ENCODE measurements around the gene VPS13D.

DNA sequence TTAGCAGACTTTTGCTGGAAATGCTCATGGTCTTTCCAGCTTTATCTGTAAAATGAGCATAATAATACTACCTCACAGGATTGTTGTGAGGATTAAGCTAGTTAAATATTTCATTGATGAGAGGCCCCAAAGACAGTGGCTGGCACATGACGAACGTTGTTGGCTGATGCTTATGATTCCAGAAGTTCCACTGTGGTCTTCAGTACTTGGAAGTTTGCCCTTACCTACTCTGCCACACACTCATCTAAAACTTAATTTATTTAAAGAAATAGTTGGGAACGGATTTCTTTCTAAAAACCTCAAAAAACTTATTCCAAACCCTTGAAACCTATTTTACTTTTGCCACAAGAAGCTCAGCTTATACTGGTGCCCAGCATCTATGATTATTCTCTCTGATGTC is 217.5 kb downstream of the VPS13D start:
- no peak for TF ChIP-seq RORB (CRISPR knock-in tag; IDR thresholded peaks at IDR 0.05)
- TF ChIP-seq FOXP1 (CRISPR knock-in tag; IDR thresholded peaks at IDR 0.05; ENCODE audit: borderline replicate concordance) = no peak
- TF ChIP-seq, protein P1, sequence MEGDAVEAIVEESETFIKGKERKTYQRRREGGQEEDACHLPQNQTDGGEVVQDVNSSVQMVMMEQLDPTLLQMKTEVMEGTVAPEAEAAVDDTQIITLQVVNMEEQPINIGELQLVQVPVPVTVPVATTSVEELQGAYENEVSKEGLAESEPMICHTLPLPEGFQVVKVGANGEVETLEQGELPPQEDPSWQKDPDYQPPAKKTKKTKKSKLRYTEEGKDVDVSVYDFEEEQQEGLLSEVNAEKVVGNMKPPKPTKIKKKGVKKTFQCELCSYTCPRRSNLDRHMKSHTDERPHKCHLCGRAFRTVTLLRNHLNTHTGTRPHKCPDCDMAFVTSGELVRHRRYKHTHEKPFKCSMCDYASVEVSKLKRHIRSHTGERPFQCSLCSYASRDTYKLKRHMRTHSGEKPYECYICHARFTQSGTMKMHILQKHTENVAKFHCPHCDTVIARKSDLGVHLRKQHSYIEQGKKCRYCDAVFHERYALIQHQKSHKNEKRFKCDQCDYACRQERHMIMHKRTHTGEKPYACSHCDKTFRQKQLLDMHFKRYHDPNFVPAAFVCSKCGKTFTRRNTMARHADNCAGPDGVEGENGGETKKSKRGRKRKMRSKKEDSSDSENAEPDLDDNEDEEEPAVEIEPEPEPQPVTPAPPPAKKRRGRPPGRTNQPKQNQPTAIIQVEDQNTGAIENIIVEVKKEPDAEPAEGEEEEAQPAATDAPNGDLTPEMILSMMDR (IDR thresholded peaks at IDR 0.05) = no peak
- TF ChIP-seq, protein P2, sequence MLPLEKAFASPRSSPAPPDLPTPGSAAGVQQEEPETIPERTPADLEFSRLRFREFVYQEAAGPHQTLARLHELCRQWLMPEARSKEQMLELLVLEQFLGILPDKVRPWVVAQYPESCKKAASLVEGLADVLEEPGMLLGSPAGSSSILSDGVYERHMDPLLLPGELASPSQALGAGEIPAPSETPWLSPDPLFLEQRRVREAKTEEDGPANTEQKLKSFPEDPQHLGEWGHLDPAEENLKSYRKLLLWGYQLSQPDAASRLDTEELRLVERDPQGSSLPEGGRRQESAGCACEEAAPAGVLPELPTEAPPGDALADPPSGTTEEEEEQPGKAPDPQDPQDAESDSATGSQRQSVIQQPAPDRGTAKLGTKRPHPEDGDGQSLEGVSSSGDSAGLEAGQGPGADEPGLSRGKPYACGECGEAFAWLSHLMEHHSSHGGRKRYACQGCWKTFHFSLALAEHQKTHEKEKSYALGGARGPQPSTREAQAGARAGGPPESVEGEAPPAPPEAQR (CRISPR knock-in tag; IDR thresholded peaks at IDR 0.05) = no peak
- TF ChIP-seq, protein P3, sequence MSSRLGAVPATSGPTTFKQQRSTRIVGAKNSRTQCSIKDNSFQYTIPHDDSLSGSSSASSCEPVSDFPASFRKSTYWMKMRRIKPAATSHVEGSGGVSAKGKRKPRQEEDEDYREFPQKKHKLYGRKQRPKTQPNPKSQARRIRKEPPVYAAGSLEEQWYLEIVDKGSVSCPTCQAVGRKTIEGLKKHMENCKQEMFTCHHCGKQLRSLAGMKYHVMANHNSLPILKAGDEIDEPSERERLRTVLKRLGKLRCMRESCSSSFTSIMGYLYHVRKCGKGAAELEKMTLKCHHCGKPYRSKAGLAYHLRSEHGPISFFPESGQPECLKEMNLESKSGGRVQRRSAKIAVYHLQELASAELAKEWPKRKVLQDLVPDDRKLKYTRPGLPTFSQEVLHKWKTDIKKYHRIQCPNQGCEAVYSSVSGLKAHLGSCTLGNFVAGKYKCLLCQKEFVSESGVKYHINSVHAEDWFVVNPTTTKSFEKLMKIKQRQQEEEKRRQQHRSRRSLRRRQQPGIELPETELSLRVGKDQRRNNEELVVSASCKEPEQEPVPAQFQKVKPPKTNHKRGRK (CRISPR knock-in tag; IDR thresholded peaks at IDR 0.05; ENCODE audit: borderline replicate concordance) = no peak
- TF ChIP-seq, protein P4, sequence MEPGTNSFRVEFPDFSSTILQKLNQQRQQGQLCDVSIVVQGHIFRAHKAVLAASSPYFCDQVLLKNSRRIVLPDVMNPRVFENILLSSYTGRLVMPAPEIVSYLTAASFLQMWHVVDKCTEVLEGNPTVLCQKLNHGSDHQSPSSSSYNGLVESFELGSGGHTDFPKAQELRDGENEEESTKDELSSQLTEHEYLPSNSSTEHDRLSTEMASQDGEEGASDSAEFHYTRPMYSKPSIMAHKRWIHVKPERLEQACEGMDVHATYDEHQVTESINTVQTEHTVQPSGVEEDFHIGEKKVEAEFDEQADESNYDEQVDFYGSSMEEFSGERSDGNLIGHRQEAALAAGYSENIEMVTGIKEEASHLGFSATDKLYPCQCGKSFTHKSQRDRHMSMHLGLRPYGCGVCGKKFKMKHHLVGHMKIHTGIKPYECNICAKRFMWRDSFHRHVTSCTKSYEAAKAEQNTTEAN (CRISPR knock-in tag; IDR thresholded peaks at IDR 0.05) = no peak
- no peak for TF ChIP-seq ZNF671 (CRISPR knock-in tag; IDR thresholded peaks at IDR 0.05)
- TF ChIP-seq CREB1 (CRISPR knock-in tag; IDR thresholded peaks at IDR 0.05) = no peak
- no peak for TF ChIP-seq FOXJ3 (CRISPR knock-in tag; IDR thresholded peaks at IDR 0.05; ENCODE audit: borderline replicate concordance)
- TF ChIP-seq, protein P5, sequence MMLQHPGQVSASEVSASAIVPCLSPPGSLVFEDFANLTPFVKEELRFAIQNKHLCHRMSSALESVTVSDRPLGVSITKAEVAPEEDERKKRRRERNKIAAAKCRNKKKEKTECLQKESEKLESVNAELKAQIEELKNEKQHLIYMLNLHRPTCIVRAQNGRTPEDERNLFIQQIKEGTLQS (CRISPR knock-in tag; conservative IDR thresholded peaks at IDR 0.05) = no peak

Measured in WTC11 (cell line).